ACHN (cell line): ENCODE measurements around the gene SLC36A3.
"Not testable (repeated sequence)": the region's sequence is repeated elsewhere in the genome, so short reads cannot be mapped to it uniquely, and the experiment has no call there.

Experiments
- DNase-seq: peaks from one replicate; pipeline ENCODE4 v3.0.0-alpha.2; 2015
- in situ Hi-C: cut with HindIII; loops from 2 replicates; pipeline ENCODE4 v1.10.0; 2017; ENCODE audit warnings: low sequenced_read_pairs, low pct_ligation_motif_present, low pct_unique_long_range_greater_than_20kb

The SLC36A3 gene

GRCh38 chr5:151312756-151313324 is 9.3 kb upstream of the SLC36A3 start:
- in situ Hi-C loops = no loop called here
- no peak for DNase-seq

- in situ Hi-C loops = no loop called here
- no peak for DNase-seq
Measured at GRCh38 chr5:151310932-151311331, 7.4 kb upstream of the SLC36A3 start.

GRCh38 chr5:151309821-151310220 is 6.3 kb upstream of the SLC36A3 start:
- DNase-seq, in situ Hi-C loops: not testable (repeated sequence)

GRCh38 chr5:151309266-151309665 is 5.7 kb upstream of the SLC36A3 start:
- in situ Hi-C loops = not testable (repeated sequence)

GRCh38 chr5:151298063-151298855 is 5.3 kb downstream of the SLC36A3 start:
- in situ Hi-C loops = no loop called here
- DNase-seq = no peak

More at GRCh38 chr5:151309266-151309665, 5.7 kb upstream of the SLC36A3 start:
- not testable (repeated sequence) for DNase-seq

- DNase-seq = no peak
- in situ Hi-C loops = no loop called here
Measured at GRCh38 chr5:151296974-151297373, 6.6 kb downstream of the SLC36A3 start.

- no peak for DNase-seq
- in situ Hi-C loops = no loop called here
Measured at GRCh38 chr5:151296478-151296830, 7.1 kb downstream of the SLC36A3 start.

GRCh38 chr5:151295791-151296477 is 7.6 kb downstream of the SLC36A3 start:
- no peak for DNase-seq
- in situ Hi-C loops = no loop called here

GRCh38 chr5:151295138-151295537 is 8.4 kb downstream of the SLC36A3 start:
- DNase-seq = no peak
- in situ Hi-C loops = no loop called here

GRCh38 chr5:151293624-151294023 is 9.9 kb downstream of the SLC36A3 start:
- in situ Hi-C loops = no loop called here
- DNase-seq = no peak

- in situ Hi-C loops = no loop called here
- no peak for DNase-seq
Measured at GRCh38 chr5:151288180-151288579, 15.4 kb downstream of the SLC36A3 start.

- no peak for DNase-seq
- in situ Hi-C loops = no loop called here
Measured at GRCh38 chr5:151286246-151286645, 17.3 kb downstream of the SLC36A3 start.

- DNase-seq = no peak
- in situ Hi-C loops = no loop called here
Measured at GRCh38 chr5:151285683-151286082, 17.9 kb downstream of the SLC36A3 start.

- in situ Hi-C loops = no loop called here
- peak; percentile 8 for DNase-seq
Measured at GRCh38 chr5:151284392-151284967, 19.1 kb downstream of the SLC36A3 start.

GRCh38 chr5:151283120-151283825 is 20.3 kb downstream of the SLC36A3 start:
- in situ Hi-C loops = no loop called here
- DNase-seq = no peak

GRCh38 chr5:151281001-151281639 is 22.4 kb downstream of the SLC36A3 start:
- in situ Hi-C loops = no loop called here
- no peak for DNase-seq

GRCh38 chr5:151280443-151280842 is 23.1 kb downstream of the SLC36A3 start:
- no peak for DNase-seq
- in situ Hi-C loops = no loop called here

- DNase-seq = no peak
- in situ Hi-C loops = no loop called here
Measured at GRCh38 chr5:151278845-151279244, 24.7 kb downstream of the SLC36A3 start.
